ENCODE measurements around the gene UTP3. TPM values are rescaled to one million over a fixed set of nuclear protein-coding genes. Genes with fewer than 3 reads are reported as not detected.
"Not testable (repeated sequence)": the region's sequence is repeated elsewhere in the genome, so short reads cannot be mapped to it uniquely, and the experiment has no call there.

UTP3 gene
- total RNA-seq, 1 experiment from 2014 or later, result 33.7 TPM

DNA sequence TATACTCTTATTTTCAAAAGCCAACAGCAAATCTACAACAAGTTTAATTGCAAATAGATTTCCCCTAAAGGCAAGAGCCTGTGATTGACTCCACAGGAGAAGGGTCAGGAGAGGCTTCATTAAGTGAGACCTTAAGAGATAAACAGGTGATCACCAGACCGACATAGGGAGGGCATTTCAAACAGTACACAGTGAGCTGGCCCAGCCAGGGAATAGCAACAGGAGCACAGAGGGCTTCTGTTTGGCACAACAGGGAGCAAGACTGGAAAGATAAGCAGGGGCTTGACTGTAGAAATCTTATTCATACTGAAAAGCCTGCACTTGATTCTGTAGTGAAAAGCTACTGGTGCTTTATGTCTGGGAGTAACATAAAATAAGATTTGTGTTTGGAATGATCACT lies 37.3 kb downstream of the UTP3 start:
- Histone ChIP-seq H3K4me1 (ENCODE audit: control insufficient read depth in 1 of 2, insufficient read depth in 2 of 2, low read length in 2 of 2) (peaks cover 0 to 3% of the 10 kb centered on the region in 2 experiments; a peak in 1 of 4 replicates), H2AFZ (ENCODE audit: low read depth, low read length, poor library complexity, severe bottlenecking) (no peak overlapping the region), H3K4me3 (replicated peaks in 1 of 2; ENCODE audit: low read depth in 1 of 2, low read length in 2 of 2) (no peak overlapping the region), H3K79me2 (ENCODE audit: insufficient read depth, low read length) (0 out of 2 replicates have a peak, but pooled peaks cover 4% of the 10 kb centered on the region), H3K36me3 (ENCODE audit: control insufficient read depth in 1 of 2, insufficient read depth in 2 of 2, low read length in 2 of 2) (no peaks in the 10 kb centered on the region), H3K4me2 (ENCODE audit: low read length) (no peak overlapping the region), H3K27me3 (ENCODE audit: insufficient read depth, low read length) (no peaks in the 10 kb centered on the region), H3K9me3 (ENCODE audit: control insufficient read depth in 1 of 2, insufficient read depth in 1 of 2, low read depth in 1 of 2, low read length in 2 of 2) (no peaks in the 10 kb centered on the region), H3K9ac (ENCODE audit: low read length) (no peak overlapping the region), H3K27ac (ENCODE audit: low read depth, low read length) (no peak overlapping the region), H4K20me1 (ENCODE audit: insufficient read depth) (no peaks in the 10 kb centered on the region), H3K9me2 (ENCODE audit: insufficient read depth) (no peaks in the 10 kb centered on the region)
- TF ChIP-seq ZFX (IDR thresholded peaks at IDR 0.05) (no peak), EGR1 (IDR thresholded peaks at IDR 0.05; ENCODE audit: low read depth) (no peak), YY1 (IDR thresholded peaks at IDR 0.05; ENCODE audit: extremely low read depth, insufficient replicate concordance, low read depth, low read length) (no peak), SP1 (IDR thresholded peaks at IDR 0.05; ENCODE audit: low read depth) (no peak), POLR2AphosphoS5 (IDR thresholded peaks at IDR 0.05; ENCODE audit: low read depth, low read length) (no peak), EZH2phosphoT487 (IDR thresholded peaks at IDR 0.05; ENCODE audit: borderline replicate concordance) (no peak), SIN3A (IDR thresholded peaks at IDR 0.05; ENCODE audit: low read depth) (no peak)
- POLR2A ChIA-PET, result no interaction called here
- CTCF ChIA-PET, result no interaction called here
- no TSS peak for BruUV-seq (replicated peaks)
- RAD21 ChIA-PET (ENCODE audit: low non-redundant PET in 1 of 2, low total read pairs in 2 of 2, uncharacterized antibody in 2 of 2, unreplicated experiment in 2 of 2), result no interaction called here
- no peak for DNase-seq (ENCODE audit: low read depth, low spot score)
- intact Hi-C loops (cut with micrococcal nuclease), result no loop called here
- no peak for ATAC-seq

DNA sequence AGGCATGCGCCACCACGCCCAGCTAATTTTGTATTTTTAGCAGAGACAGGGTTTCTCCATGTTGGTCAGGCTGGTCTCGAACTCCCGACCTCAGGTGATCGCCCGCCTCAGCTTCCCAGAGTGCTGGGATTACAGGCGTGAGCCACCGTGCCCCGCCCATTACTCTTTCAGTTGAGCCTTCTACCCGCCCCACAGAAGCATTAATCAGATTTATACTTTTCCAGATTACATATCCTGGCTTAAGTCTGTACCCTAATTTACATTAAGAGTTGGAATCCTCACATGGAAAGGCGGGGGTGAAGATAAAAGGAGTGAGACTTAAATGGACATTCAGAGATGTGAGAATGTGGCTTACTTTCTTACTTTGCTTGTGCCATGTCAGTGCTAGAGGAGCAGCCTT lies 38.2 kb downstream of the UTP3 start:
- RAD21 ChIA-PET (ENCODE audit: low non-redundant PET in 1 of 2, low total read pairs in 2 of 2, uncharacterized antibody in 2 of 2, unreplicated experiment in 2 of 2); H3K9me3 ChIP-seq (ENCODE audit: control insufficient read depth in 1 of 2, insufficient read depth in 1 of 2, low read depth in 1 of 2, low read length in 2 of 2); H3K27ac ChIP-seq (ENCODE audit: low read depth, low read length); H3K4me2 ChIP-seq (ENCODE audit: low read length); H3K36me3 ChIP-seq (ENCODE audit: control insufficient read depth in 1 of 2, insufficient read depth in 2 of 2, low read length in 2 of 2); BruUV-seq (replicated peaks); H3K9me2 ChIP-seq (ENCODE audit: insufficient read depth); H2AFZ ChIP-seq (ENCODE audit: low read depth, low read length, poor library complexity, severe bottlenecking); CTCF ChIA-PET; POLR2A ChIA-PET; H3K9ac ChIP-seq (ENCODE audit: low read length); H3K79me2 ChIP-seq (ENCODE audit: insufficient read depth, low read length); H3K27me3 ChIP-seq (ENCODE audit: insufficient read depth, low read length); H3K4me3 ChIP-seq (replicated peaks in 1 of 2; ENCODE audit: low read depth in 1 of 2, low read length in 2 of 2); intact Hi-C loops (cut with micrococcal nuclease); H3K4me1 ChIP-seq (ENCODE audit: control insufficient read depth in 1 of 2, insufficient read depth in 2 of 2, low read length in 2 of 2); DNase-seq (ENCODE audit: low read depth, low spot score); H4K20me1 ChIP-seq (ENCODE audit: insufficient read depth); ATAC-seq: not testable (repeated sequence)

Data from HCT116 (cell line).